ENCODE results near the gene CD53.

CD53 gene

DNA sequence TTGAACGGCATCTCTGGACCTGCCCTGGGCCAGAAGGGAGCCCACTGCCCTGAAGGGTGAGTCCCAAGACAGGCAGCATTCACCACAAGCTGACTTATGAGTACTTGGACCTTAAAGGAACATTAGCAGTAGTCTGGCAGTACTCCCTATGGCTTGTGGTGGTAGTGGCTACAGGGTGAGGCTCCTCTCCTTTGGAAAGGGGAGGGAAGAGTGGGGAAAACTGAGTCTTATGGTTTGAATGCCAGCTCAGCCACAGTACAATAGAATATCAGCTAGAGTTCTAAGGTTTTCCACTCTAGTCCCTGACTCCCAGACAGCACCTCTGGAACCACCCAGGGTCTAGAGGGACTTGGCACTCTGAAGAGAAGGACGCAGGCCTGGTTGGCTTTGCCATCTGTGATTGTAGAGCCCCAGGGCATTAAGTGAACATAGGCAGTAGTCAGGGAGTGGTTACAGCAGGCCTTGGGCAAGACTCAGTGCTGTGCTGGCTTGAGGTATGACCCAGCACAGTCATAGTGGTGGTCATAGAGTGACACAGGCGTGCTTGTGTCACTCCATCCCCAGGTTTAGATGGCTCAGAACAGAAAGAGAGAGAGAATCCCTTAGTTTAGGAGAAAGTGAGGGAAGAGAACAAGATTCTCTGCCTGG, 31.0 kb downstream of the CD53 start:
- Histone ChIP-seq H2AFZ (ENCODE audit: low read depth, low read length, severe bottlenecking) (no peak overlapping the region), H3K9ac (ENCODE audit: low read length) (no peak overlapping the region), H3K27me3 (ENCODE audit: low read length) (no peaks in the 10 kb centered on the region), H3K9me3 (ENCODE audit: insufficient read depth, low read length) (no peaks in the 10 kb centered on the region), H3K27ac (ENCODE audit: low read depth, low read length) (no peak overlapping the region), H3K79me2 (ENCODE audit: insufficient read depth, low read length) (no peaks in the 10 kb centered on the region), H3K4me2 (ENCODE audit: low read depth, low read length, poor library complexity, severe bottlenecking) (no peak overlapping the region), H3K4me3 (ENCODE audit: insufficient read depth, low read length, poor library complexity, severe bottlenecking) (no peak overlapping the region), H3K36me3 (ENCODE audit: low read length) (peaks cover 10% of the 10 kb centered on the region), H3F3A (ENCODE audit: insufficient read depth) (peaks cover 17% of the 10 kb centered on the region), H3K9me2 (replicated peaks; ENCODE audit: insufficient read depth, low read length) (no peaks in the 10 kb centered on the region), H4K20me1 (ENCODE audit: low read depth, low read length) (no peaks in the 10 kb centered on the region)
- TF ChIP-seq, protein P1, sequence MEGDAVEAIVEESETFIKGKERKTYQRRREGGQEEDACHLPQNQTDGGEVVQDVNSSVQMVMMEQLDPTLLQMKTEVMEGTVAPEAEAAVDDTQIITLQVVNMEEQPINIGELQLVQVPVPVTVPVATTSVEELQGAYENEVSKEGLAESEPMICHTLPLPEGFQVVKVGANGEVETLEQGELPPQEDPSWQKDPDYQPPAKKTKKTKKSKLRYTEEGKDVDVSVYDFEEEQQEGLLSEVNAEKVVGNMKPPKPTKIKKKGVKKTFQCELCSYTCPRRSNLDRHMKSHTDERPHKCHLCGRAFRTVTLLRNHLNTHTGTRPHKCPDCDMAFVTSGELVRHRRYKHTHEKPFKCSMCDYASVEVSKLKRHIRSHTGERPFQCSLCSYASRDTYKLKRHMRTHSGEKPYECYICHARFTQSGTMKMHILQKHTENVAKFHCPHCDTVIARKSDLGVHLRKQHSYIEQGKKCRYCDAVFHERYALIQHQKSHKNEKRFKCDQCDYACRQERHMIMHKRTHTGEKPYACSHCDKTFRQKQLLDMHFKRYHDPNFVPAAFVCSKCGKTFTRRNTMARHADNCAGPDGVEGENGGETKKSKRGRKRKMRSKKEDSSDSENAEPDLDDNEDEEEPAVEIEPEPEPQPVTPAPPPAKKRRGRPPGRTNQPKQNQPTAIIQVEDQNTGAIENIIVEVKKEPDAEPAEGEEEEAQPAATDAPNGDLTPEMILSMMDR (IDR thresholded peaks at IDR 0.05; ENCODE audit: insufficient read depth, low read length, poor library complexity, severe bottlenecking): no peak
- TF ChIP-seq EZH2phosphoT487 (conservative IDR thresholded peaks at IDR 0.05; ENCODE audit: low read length): no peak

DNA sequence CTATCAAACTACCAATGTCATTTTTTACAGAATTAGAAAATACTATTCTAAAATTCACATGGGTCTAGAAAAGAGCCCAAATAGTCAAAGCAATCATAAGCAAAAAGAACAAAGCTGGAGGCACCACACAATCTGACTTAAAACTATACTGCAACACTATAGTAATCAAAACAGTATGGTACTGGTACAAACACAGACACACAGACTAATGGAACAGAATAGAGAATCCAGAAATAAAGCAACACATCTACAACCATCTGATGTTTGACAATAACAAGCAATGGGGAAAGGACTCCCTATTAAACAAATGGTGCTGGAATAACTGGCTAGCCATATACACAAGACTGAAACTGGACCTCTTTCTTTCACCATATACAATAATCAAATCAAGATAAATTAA, 39.8 kb downstream of the CD53 start:
- no peaks in the 10 kb centered on the region for H3K9me2 ChIP-seq (replicated peaks; ENCODE audit: insufficient read depth, low read length)
- H3K36me3 ChIP-seq (ENCODE audit: low read length): no peaks in the 10 kb centered on the region
- no peaks in the 10 kb centered on the region for H3K9me3 ChIP-seq (ENCODE audit: insufficient read depth, low read length)
- H3F3A ChIP-seq (ENCODE audit: insufficient read depth): no peaks in the 10 kb centered on the region
- H3K27me3 ChIP-seq (ENCODE audit: low read length): no peaks in the 10 kb centered on the region
- TF ChIP-seq, protein P1 (IDR thresholded peaks at IDR 0.05; ENCODE audit: insufficient read depth, low read length, poor library complexity, severe bottlenecking): no peak
- TF ChIP-seq EZH2phosphoT487 (conservative IDR thresholded peaks at IDR 0.05; ENCODE audit: low read length): no peak
- H3K27ac ChIP-seq (ENCODE audit: low read depth, low read length): no peak overlapping the region
- no peaks in the 10 kb centered on the region for H3K79me2 ChIP-seq (ENCODE audit: insufficient read depth, low read length)
- H3K9ac ChIP-seq (ENCODE audit: low read length): no peak overlapping the region
- H3K4me2 ChIP-seq (ENCODE audit: low read depth, low read length, poor library complexity, severe bottlenecking): no peak overlapping the region
- no peak overlapping the region for H3K4me3 ChIP-seq (ENCODE audit: insufficient read depth, low read length, poor library complexity, severe bottlenecking)
- no peaks in the 10 kb centered on the region for H4K20me1 ChIP-seq (ENCODE audit: low read depth, low read length)
- H2AFZ ChIP-seq (ENCODE audit: low read depth, low read length, severe bottlenecking): no peak overlapping the region

DNA sequence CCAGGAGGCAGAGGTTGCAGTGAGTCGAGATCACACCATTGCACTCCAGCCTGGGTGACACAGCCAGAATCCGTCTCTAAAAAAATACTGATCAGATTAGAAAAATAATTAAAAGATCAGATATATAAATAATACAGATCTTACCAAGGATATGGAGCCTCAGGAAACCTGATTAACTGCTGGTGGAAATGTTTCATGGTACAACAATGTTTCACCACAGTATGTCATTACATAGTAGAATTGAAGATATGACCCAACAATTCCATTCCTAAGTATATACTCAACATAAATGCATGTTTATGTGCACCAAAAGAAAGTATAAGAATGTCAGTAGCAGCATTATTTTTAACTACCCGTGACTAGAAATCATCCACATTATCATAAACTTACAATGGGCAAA, 41.7 kb downstream of the CD53 start:
- no peaks in the 10 kb centered on the region for H3K36me3 ChIP-seq (ENCODE audit: low read length)
- H3F3A ChIP-seq (ENCODE audit: insufficient read depth): no peaks in the 10 kb centered on the region
- no peak overlapping the region for H3K4me2 ChIP-seq (ENCODE audit: low read depth, low read length, poor library complexity, severe bottlenecking)
- TF ChIP-seq EZH2phosphoT487 (conservative IDR thresholded peaks at IDR 0.05; ENCODE audit: low read length): no peak
- TF ChIP-seq, protein P1 (IDR thresholded peaks at IDR 0.05; ENCODE audit: insufficient read depth, low read length, poor library complexity, severe bottlenecking): no peak
- no peak overlapping the region for H3K27ac ChIP-seq (ENCODE audit: low read depth, low read length)
- no peak overlapping the region for H3K9ac ChIP-seq (ENCODE audit: low read length)
- H3K9me2 ChIP-seq (replicated peaks; ENCODE audit: insufficient read depth, low read length): no peaks in the 10 kb centered on the region
- H3K4me3 ChIP-seq (ENCODE audit: insufficient read depth, low read length, poor library complexity, severe bottlenecking): no peak overlapping the region
- no peak overlapping the region for H2AFZ ChIP-seq (ENCODE audit: low read depth, low read length, severe bottlenecking)
- no peaks in the 10 kb centered on the region for H4K20me1 ChIP-seq (ENCODE audit: low read depth, low read length)
- H3K79me2 ChIP-seq (ENCODE audit: insufficient read depth, low read length): no peaks in the 10 kb centered on the region
- no peaks in the 10 kb centered on the region for H3K9me3 ChIP-seq (ENCODE audit: insufficient read depth, low read length)
- no peaks in the 10 kb centered on the region for H3K27me3 ChIP-seq (ENCODE audit: low read length)

All from SU-DHL-6 (cell line).